NB4 (cell line): ENCODE data around the gene SKAP2.

Source experiments
- CTCF ChIP-seq: IDR thresholded peaks from one replicate; pipeline ENCODE4 v1.5.1; 2012; ENCODE audit warnings: low read depth, low read length
- POLR2A ChIP-seq: IDR thresholded peaks from 2 replicates; pipeline ENCODE4 v1.6.1; 2011; ENCODE audit warnings: mild to moderate bottlenecking; ENCODE audit not compliant: insufficient read length; ENCODE audit errors: extremely low read depth

- TF ChIP-seq POLR2A (no peak), CTCF (no peak)
Measured at GRCh38 chr7:26777385-26777784, 87.0 kb downstream of the SKAP2 start.
